Midbrain (tissue), 1 donor: ENCODE results near the gene CPNE5.
A peak's percentile ranks its signal among the peaks of the same experiment; 100 is the strongest.

ENCODE experiments used
- DNase-seq: peaks from one replicate; lab custom pipeline; 2025; lab: John Stamatoyannopoulos, UW

The CPNE5 gene

GRCh38 chr6:36838896-36839748 is at the start of gene CPNE5:
CPNE5 (minus strand) TSS chr6:36839444; CDS start chr6:36839377, 67 bp downstream.
- no peak for DNase-seq

GRCh38 chr6:36888115-36888643 is 48.9 kb upstream of the CPNE5 start:
- DNase-seq, result no peak

- no peak for DNase-seq
These were observed 47.8 kb upstream of the CPNE5 start for GRCh38 chr6:36886950-36887618.

- peak; percentile 98 for DNase-seq
These were observed 46.5 kb upstream of the CPNE5 start, which contains the start of gene C6orf89 for GRCh38 chr6:36885461-36886401. C6orf89 (plus strand) TSS chr6:36885952; CDS start chr6:36899445, 13,493 bp downstream.

DNA sequence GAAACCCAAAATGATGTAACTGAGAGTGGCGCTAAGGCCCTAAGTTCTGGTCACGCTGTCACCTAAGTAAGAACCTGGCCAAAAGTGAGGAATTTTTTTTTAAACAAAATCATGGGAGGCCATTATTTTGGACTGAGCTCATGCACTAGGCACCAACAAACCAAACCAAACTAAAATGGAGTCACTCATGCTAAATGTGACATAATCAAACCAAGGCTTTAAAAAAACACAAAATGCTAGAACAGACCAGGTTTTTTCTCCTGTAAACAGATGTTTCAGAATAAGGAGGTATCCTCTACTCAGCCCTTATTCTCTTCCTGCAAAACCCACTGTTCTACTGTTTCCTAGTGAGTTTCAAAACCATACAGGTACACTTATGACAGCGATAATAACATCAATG is 45.4 kb upstream of the CPNE5 start:
- no peak for DNase-seq

- DNase-seq, result no peak
These were observed 36.0 kb upstream of the CPNE5 start for GRCh38 chr6:36875250-36875633.

GRCh38 chr6:36874443-36875249 is 35.4 kb upstream of the CPNE5 start, which contains the start of gene PPIL1:
PPIL1 (minus strand) TSS chr6:36874803; CDS start chr6:36874772, 31 bp downstream.
- DNase-seq, result peak; percentile 82

DNA sequence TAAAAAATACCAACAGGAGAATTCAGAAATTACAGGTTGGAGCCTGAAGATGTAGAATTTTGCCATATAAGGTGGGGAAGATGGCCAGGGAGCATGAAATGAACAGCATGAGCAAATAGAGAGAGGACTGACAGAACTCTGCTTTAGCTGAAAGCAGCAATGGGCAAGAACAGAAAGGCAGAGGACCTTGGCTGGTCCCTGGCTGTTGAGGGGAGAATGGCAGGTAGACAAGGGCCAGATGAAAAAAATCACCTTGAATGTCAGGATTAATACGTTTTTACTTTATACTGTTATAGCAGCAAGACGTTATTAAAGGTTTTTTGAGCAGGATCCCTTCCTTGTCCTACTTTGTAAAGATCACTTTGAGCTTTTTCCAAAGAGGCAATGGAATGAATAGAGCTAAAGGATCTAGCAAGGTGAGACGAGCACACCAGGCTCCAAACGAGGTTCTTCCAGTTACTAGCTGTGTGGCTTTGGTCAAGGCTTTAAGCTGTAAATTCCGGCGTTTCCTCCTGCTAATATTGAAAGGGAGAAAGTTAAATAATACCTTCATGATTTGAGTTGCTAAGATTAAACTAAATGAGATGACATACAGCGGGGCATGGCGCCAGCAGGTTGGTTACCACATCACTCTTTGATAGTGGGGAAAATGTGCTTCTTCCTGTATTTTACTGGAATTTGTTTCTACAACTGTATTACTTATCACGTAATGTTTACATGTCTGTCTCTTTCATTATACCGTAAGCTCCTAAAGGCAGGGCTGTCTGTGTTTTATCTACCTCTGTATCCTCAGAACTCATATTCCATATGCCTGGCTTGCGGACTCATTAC is 34.6 kb upstream of the CPNE5 start:
- no peak for DNase-seq

- no peak for DNase-seq
These were observed 33.9 kb upstream of the CPNE5 start for GRCh38 chr6:36873115-36873514.

DNA sequence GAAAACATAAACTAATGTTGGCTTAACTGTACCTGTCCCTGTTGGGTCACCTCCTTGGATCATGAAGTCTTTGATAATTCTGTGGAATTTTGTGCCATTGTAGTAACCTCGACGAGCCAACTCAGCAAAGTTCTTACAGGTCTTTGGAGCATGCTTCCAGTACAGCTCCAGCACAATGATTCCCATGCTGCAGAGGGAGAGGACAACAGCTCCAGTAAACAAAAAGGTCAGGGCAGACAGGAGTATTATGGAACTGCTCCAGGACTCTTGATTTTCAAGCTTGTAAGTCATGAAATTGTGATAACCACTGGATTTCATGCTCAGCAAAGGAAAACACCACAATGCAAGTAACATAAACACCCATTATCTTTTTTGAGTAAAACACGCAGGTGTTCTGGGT is 32.4 kb upstream of the CPNE5 start:
- no peak for DNase-seq

GRCh38 chr6:36867471-36868224 is 28.4 kb upstream of the CPNE5 start:
- no peak for DNase-seq

DNA sequence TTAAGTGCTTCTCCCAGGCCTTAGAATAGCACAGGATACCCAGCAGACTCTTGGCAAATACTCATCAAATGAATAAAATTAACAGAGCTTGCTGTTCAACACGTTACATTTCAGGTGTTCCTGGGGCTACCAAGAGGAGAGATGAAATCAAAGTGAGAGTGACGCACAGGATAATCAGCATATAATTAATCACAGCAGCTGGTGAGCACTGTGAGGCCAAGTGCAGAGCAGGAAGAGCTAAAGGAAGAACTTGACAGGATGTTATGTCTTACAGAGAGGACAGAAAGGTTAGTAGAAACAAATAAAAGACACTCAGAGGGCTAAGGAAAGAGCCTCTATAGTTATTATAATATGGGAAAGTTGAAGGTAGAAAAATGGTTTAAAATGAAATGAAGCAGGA is 26.6 kb upstream of the CPNE5 start:
- DNase-seq, result no peak

GRCh38 chr6:36863670-36864540 is 24.7 kb upstream of the CPNE5 start:
- no peak for DNase-seq

DNA sequence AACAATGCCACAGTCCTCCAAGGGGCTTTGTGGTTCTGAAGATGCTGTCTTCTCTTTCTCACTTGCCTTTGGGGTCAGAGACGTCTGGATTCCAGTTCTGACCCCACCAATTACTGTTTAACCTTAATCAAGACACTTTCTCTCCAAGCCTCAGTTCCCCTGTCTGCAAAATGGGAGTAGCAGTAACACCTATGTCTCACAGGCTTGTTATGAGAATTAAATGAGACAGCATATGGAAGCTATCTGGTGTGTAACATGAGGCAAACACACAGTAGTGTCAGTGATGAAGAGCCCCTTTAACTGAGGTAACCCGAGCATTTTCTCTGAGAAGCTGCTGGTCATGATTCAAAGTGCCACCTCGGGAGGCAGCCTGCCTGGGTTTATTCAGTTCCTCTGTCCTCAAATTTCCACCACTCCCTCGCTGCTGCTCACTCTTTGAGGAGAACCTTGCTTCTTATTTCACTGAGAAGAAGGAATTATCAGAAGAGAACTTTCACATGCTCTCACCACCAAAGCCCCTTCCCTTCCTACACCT is 23.7 kb upstream of the CPNE5 start:
- no peak for DNase-seq

- no peak for DNase-seq
These were observed 23.1 kb upstream of the CPNE5 start for GRCh38 chr6:36862164-36862847.

DNA sequence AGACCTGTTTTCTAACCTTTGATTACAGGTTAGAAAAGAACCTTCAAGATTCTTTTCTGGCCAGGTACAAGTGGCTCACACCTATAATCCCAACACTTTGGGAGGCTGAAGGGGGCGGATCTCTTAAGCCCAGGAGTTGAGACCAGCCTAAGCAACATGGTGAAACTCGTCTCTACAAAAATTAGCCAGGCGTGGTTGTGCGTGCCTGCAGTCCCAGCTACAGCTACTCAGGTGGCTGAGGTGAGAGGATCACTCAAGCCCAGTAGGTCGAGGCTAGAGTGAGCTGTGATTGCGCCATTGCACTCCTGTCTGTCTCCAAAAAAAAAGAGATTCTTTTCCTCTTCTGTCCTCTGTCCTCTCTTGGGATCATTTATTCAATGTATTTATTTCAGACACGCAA is 20.9 kb upstream of the CPNE5 start:
- no peak for DNase-seq

GRCh38 chr6:36858407-36858981 is 19.2 kb upstream of the CPNE5 start:
- DNase-seq, result no peak
